GM20431 (cell line): ENCODE data around the gene ARHGAP6.
"Not testable (repeated sequence)": the region's sequence is repeated elsewhere in the genome, so short reads cannot be mapped to it uniquely, and the experiment has no call there.

Experiments used
- in situ Hi-C: fragments of 300-500 bp; cut with MseI, MboI; formaldehyde crosslinking; loops from one replicate; pipeline ENCODE4 v1.15.0; 2020; ENCODE audit warnings: low sequenced_read_pairs; ENCODE audit not compliant: unreplicated experiment

The ARHGAP6 gene

GRCh38 chrX:11655282-11656015, 10.3 kb downstream of the ARHGAP6 start:
- in situ Hi-C loops: no loop called here

GRCh38 chrX:11648705-11649519, 16.8 kb downstream of the ARHGAP6 start:
- in situ Hi-C loops: no loop called here

GRCh38 chrX:11647138-11647537, 18.6 kb downstream of the ARHGAP6 start:
- in situ Hi-C loops: no loop called here

GRCh38 chrX:11641349-11642065, 24.2 kb downstream of the ARHGAP6 start:
- in situ Hi-C loops: no loop called here

GRCh38 chrX:11640089-11640488, 25.6 kb downstream of the ARHGAP6 start:
- in situ Hi-C loops: no loop called here

- in situ Hi-C loops: no loop called here
Observed at GRCh38 chrX:11632732-11633131, 33.0 kb downstream of the ARHGAP6 start.

- in situ Hi-C loops: no loop called here
Observed at GRCh38 chrX:11629593-11630211, 36.0 kb downstream of the ARHGAP6 start.

- in situ Hi-C loops: no loop called here
Observed at GRCh38 chrX:11628399-11628798, 37.3 kb downstream of the ARHGAP6 start.

GRCh38 chrX:11626351-11626750, 39.4 kb downstream of the ARHGAP6 start:
- in situ Hi-C loops: no loop called here

GRCh38 chrX:11619441-11619840, 46.3 kb downstream of the ARHGAP6 start:
- in situ Hi-C loops: no loop called here

GRCh38 chrX:11614253-11614652, 51.5 kb downstream of the ARHGAP6 start:
- in situ Hi-C loops: not testable (repeated sequence)

- in situ Hi-C loops: no loop called here
Observed at GRCh38 chrX:11611965-11612364, 53.8 kb downstream of the ARHGAP6 start.

GRCh38 chrX:11611161-11611560, 54.6 kb downstream of the ARHGAP6 start:
- in situ Hi-C loops: no loop called here

- in situ Hi-C loops: no loop called here
Observed at GRCh38 chrX:11609109-11609508, 56.6 kb downstream of the ARHGAP6 start.

GRCh38 chrX:11606408-11606807, 59.3 kb downstream of the ARHGAP6 start:
- in situ Hi-C loops: no loop called here

GRCh38 chrX:11600578-11600977, 65.1 kb downstream of the ARHGAP6 start:
- in situ Hi-C loops: no loop called here

GRCh38 chrX:11597479-11597878, 68.2 kb downstream of the ARHGAP6 start:
- in situ Hi-C loops: no loop called here

- in situ Hi-C loops: no loop called here
Observed at GRCh38 chrX:11591723-11592346, 73.9 kb downstream of the ARHGAP6 start.

- in situ Hi-C loops: no loop called here
Observed at GRCh38 chrX:11589641-11590040, 76.1 kb downstream of the ARHGAP6 start.

GRCh38 chrX:11588097-11588496, 77.6 kb downstream of the ARHGAP6 start:
- in situ Hi-C loops: no loop called here
